CD4-positive, alpha-beta T cell treated with Interleukin-10 for 1 hour (primary cell): ENCODE data around the gene AKTIP.
"Not testable (repeated sequence)": the region's sequence is repeated elsewhere in the genome, so short reads cannot be mapped to it uniquely, and the experiment has no call there.

Source experiments
- DNase-seq: peaks from one replicate; pipeline ENCODE4 v3.0.0-alpha.2; 2020

AKTIP gene

GRCh38 chr16:53515259-53515658, 12.2 kb upstream of the AKTIP start:
- no peak for DNase-seq

- DNase-seq, result not testable (repeated sequence)
Measured at GRCh38 chr16:53512795-53513194, 9.8 kb upstream of the AKTIP start.

- no peak for DNase-seq
Measured at GRCh38 chr16:53511403-53512280, 8.6 kb upstream of the AKTIP start.

DNA sequence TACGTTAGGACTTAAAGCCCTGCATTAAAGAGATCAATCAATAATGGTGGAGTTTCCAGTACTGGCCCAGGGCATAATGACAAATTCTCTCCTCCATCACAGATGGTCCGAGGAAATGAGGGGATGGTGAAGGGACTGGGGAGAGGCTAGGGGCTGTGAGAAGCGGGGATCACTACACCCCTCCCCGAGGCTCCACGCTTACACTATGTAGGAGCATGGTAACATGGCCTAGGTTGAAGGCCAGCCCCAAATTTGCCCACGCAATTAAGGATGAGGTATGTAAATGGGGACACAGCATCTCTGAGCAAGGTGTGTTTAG, 8.0 kb upstream of the AKTIP start:
- DNase-seq, result no peak

DNA sequence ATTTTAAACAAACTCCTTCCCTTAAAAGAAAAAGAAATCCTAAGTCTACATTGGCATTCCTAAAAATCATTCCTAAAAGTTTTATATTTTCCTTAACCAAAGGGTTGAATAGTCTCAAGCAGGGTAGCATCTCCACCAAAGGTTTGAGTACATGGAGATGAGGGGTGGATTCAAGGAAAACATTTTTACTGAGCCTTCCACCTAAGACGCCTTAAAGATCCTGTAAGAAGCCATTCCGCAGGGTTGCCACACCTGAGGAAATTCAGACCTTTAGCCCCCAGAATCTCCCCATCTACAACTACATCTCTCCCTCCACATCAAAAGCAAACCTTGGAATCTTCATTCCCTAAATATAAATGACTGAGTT, 7.7 kb upstream of the AKTIP start:
- DNase-seq, result no peak

DNA sequence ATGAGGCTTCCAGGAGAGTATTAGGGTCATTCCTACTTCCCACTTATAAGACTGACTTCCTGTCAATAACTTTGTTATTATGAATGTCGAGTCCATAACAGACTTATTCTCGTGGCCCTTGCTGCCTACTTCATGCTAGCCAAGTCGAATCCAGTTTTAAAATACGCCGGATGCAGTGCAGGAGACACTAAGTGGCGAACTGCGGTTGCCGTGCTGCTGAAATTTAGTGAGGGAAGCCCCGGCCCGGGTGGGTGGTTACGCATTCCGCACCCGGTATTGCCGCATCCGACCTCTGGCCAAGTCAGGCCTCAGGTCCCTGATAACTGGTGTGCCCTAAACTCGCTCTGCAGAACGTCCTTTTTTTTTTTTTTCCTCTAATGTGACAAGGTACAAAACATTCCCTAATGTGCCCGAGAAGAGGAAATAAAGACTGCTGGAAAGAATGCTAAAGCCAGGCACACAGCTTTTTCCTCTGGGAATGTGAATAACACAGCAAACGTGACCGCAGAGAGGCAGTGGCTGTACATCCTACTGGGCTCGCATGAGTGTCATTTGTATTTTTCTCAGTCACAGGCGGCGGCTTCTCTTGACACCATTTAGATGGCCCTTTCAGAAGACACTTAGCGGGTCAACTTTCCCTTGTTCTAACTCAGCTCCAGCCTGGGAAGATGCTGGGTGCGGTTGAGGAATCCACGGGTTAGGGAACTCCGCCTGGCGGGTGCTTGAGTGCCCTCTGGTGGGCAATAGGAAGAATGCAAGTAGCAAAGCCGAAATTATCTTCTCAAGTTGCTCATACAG, 7.1 kb upstream of the AKTIP start:
- peak; percentile 68 for DNase-seq

- no peak for DNase-seq
Measured at GRCh38 chr16:53507464-53508179, 4.6 kb upstream of the AKTIP start.

DNA sequence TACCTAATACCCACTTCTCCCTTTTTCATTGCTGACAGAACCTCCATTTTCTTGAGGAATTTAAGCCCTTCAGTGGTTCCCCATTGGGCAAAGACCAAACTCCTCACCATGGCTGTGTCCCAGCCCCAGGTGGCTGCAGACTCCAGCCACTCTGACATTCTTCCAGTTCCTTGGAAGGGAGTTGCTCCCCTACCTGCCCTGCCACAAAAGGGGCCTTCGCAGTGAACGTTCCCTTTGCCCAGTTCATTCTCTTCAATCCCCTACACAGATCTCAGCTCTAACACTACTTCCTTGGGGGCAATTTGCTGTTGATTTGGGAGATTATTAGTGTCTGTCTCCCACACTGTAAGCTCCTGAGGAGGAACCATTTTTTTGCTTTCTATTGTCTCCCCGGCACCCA, 3.2 kb upstream of the AKTIP start:
- no peak for DNase-seq

DNA sequence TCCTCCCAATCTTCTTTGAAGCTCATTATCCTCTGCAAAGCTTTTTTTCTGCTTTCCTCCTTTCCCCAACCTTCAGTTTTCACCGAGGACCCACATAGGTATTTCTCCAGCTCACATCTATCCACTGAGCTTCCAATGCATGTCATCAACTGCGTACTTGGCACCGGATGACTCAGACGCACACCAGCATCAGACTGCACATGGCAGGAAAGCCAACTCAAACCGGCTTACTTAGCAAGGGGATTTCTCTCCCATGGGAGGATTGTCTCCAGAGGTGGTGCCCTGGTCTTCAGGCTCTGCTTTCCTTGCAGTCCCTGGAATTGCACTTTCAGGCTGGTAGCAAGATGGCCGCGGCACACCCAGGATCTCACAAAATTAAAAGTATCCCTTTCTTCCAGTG, 1.7 kb upstream of the AKTIP start:
- peak; percentile 23 for DNase-seq

DNA sequence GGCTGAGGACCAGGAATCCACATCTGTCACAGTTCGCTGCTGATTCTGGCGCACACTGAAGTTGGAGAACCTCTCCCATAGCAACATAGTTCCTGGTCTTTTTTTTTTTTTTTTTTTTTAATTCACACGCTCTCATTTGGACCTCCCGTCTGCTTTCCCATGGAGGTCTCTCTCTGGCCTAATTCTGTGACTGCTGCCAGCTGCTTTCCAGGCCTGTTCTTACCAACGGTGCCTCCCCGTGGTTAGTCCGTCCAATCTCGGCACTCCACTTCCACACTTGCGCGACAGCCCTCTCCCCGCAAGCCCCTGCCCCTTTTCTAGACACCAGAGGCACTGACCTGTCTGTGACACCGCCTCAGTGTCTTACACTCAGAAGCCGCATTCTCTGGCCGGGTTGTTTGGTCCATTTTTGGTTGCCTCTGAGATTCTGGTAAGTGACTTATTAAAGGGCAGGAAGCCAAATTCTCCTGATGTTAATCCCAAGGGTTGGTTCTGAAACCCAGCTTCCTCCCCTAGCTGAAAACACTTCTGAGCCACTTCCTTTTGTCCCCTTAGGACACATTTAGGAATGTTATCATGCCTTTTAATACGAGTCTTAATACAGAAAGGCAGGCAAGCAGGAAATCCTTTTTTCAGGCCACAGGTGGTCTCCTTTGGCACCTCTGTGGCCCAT, 1.1 kb upstream of the AKTIP start:
- DNase-seq, result peak; percentile 38

GRCh38 chr16:53503270-53503923, 388 bp upstream of the AKTIP start:
- peak; percentile 100 for DNase-seq

GRCh38 chr16:53501216-53501859, 1.7 kb downstream of the AKTIP start:
- DNase-seq, result no peak

- DNase-seq, result no peak
Measured at GRCh38 chr16:53498984-53499383, 4.0 kb downstream of the AKTIP start.

DNA sequence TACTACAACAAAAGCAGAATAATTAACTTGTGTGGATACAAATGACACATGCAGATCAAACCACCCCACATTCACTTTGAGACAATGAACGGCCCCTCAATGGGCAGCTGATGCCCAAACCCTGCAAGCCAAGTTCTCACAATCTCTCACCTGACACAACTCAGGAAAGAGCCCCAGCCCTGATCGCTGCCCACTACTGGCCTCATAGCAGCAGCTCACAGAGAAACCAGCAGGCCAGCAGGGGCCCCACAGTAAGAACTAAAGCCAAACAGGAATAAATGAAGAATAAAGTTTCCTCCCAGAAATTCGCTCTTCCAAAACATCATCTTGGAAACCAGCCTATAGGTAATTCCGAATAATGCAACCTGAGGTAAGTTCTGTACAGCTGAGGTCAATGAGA, 7.7 kb downstream of the AKTIP start:
- DNase-seq, result no peak

DNA sequence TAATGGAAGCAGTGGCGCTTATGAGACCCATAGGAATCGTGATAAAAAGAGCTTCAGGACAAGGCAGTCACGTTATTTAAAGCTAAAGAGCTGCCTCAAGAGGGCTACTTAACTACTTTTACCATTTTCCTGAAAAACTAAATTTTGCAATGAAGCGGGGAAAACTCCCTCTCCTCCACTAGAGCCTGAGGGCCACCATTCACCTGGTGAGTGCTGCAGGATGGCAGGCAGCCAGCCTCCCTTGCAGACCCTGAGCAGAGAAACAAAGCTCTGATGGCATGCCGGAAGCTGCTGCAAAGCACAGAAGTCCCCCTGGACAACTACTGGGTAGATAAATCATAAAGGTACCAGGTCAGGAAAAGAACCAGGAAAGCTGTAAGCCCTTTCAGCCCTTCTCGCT, 8.4 kb downstream of the AKTIP start:
- DNase-seq, result no peak

DNA sequence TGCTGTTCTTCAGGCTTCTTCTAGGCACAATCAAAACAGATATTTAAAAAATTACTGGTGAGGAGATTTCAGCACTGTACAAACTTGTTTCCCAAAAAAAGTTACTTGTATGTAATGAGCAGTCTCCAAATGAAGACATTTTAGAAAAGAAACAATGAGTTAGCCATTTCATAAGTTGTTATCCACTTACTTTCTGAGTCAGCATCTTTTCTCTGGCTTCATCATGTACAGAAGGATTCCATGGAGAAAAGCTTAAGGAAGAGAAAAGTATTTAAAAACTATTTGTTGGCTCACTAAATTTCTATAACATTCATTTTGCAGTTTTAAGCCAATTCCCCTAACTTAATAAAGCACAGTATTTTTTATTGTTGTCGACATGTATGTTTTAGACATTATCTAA, 10.5 kb downstream of the AKTIP start:
- DNase-seq, result no peak

GRCh38 chr16:53489755-53490154, 13.3 kb downstream of the AKTIP start:
- no peak for DNase-seq

DNA sequence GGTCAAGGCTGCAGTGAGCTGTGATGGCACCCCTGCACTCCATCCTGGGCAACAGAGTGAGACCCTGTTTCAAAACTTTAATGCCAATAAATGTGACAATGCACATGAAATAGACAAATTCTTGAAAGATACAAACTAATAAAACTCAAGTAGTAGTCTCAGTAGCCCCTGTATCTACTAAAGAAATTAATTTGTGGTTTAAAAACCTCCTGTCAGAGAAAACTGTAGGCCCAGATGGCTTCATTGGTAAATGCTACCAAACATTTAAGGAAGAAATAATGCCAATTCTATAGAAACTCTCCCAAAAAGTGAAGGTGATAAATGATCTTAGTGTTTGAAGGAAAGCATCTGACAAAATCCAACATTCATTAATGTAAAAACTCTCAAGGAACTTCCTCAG, 16.8 kb downstream of the AKTIP start:
- DNase-seq, result no peak

DNA sequence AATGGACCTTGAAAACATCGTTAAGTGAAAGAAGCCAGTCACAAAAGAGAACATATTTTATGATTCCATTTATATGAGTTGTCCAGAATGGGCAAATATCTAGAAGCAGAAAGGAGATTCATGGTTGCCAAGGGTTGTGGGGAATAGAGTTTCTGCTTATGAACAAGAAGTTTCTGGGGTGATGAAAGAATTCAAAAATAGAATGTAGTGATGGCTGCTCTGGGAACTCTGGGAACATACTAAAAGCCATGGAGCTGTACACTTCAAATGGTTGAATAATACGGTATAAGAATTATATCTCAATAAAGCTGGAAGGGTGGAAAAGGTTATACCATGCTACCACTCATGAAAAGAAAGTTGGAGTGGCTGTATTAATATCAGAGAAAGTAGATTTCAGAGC, 18.5 kb downstream of the AKTIP start:
- no peak for DNase-seq

GRCh38 chr16:53482123-53482522, 20.9 kb downstream of the AKTIP start:
- DNase-seq, result no peak

GRCh38 chr16:53480394-53480793, 22.6 kb downstream of the AKTIP start:
- no peak for DNase-seq

DNA sequence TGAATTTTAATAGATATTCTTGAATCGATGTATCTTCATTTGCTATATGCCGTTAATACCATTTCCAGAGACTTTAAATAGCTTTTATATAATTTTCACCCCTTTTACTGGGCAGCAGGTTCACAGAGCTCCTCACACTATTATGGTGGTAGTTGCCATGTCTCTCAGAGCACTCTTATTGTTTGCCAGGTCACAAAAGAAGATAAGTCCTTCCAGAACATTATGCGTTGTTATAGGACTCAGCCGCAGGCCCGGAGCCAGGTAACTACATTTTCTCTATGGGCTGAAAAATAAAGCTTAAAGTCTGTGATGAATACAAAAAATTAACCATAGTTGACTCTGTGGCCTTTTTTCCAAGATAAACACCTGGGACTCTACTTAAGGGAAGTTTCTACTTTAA, 24.0 kb downstream of the AKTIP start:
- DNase-seq, result no peak
